Transverse colon (tissue), 4 donors: Measurements from ENCODE around the gene FARP1. TPM values are rescaled to one million over a fixed set of nuclear protein-coding genes. Genes with fewer than 3 reads are reported as not detected.

ENCODE experiments used
- DNase-seq: peaks from one replicate; pipeline ENCODE4 v3.0.0-alpha.2; 2019
- H3K27ac ChIP-seq, 4 donors: fragments of 200-600 bp; sonication (generic); 2 replicates each; pipeline ENCODE4 v1.5.1; 2016 to 2018; ENCODE audit warnings: inconsistent platforms in 4 of 4
- H3K27me3 ChIP-seq: fragments of 200-600 bp; sonication (generic); 2 replicates; pipeline ENCODE4 v1.5.1; 2017; ENCODE audit warnings: inconsistent platforms
- H3K36me3 ChIP-seq, 4 donors: fragments of 200-600 bp; sonication (generic); 2 replicates each; pipeline ENCODE4 v1.5.1; 2017 to 2019; ENCODE audit warnings: inconsistent platforms in 4 of 4
- H3K4me1 ChIP-seq, 4 donors: fragments of 200-600 bp; sonication (generic); 2 replicates each; pipeline ENCODE4 v1.5.1; 2017 to 2020; ENCODE audit warnings: inconsistent platforms in 4 of 4
- H3K4me3 ChIP-seq, 4 donors: fragments of 200-600 bp; sonication (generic); 1 replicate in 1 of 4; 2 replicates in 3 of 4; pipeline versions ENCODE4 v1.5.1 to v1.6.1; 2017 to 2019; ENCODE audit warnings: inconsistent platforms in 4 of 4
- H3K9me3 ChIP-seq, 2 donors: fragments of 200-600 bp; sonication (generic); 2 replicates each; pipeline ENCODE4 v1.5.1; 2017 to 2019; ENCODE audit warnings: inconsistent platforms in 2 of 2
- CTCF ChIP-seq, 5 experiments: fragments of 200-600 bp in 3 of 5; fragments of 450-650 bp in 2 of 5; sonication (generic) in 3 of 5; IDR thresholded peaks; 1 replicate in 2 of 5; 2 replicates in 3 of 5; pipeline ENCODE4 v1.5.1; 2016 to 2017; ENCODE audit warnings: antibody characterized with exemption in 5 of 5, inconsistent platforms in 3 of 5, mild to moderate bottlenecking in 2 of 5, moderate library complexity in 1 of 5
- EP300 ChIP-seq: sonication (generic); formaldehyde crosslinking; IDR thresholded peaks from one replicate; pipeline ENCODE4 v1.6.1; 2017; ENCODE audit warnings: antibody characterized with exemption, low read depth
- POLR2A ChIP-seq: fragments of 450-650 bp; IDR thresholded peaks from one replicate; pipeline ENCODE4 v1.6.1; 2016; ENCODE audit warnings: antibody characterized with exemption, mild to moderate bottlenecking, moderate library complexity
- POLR2AphosphoS5 ChIP-seq, 3 donors: sonication (generic); formaldehyde crosslinking; IDR thresholded peaks; one replicate each; pipeline ENCODE4 v1.6.1; 2016; ENCODE audit warnings: antibody characterized with exemption in 3 of 3
- WGBS, 2 donors: methylation state at CpG; one replicate each; pipeline ENCODE4 v1.1.5; 2018; ENCODE audit warnings: low coverage in 1 of 2; 5-methylcytosine and 5-hydroxymethylcytosine counted together
- in situ Hi-C, 4 donors: fragments of 200-750 bp; cut with MboI; loops; one replicate each; pipeline versions ENCODE4 v1.15.0 to v1.15.1; 2017; ENCODE audit warnings: low sequenced_read_pairs in 3 of 4, low pct_ligation_motif_present in 1 of 4, low pct_unique_long_range_greater_than_20kb in 1 of 4
- intact Hi-C: fragments of 100-400 bp; cut with DNase I; formaldehyde crosslinking; loops from one replicate; pipeline ENCODE4 v1.15.1; 2023; ENCODE audit warnings: low total_unique reads
- total RNA-seq, 4 donors: library from RNA; depleted of rRNA; stranded (reverse); fragments of >200 nt; gene quantifications; one replicate each; pipeline ENCODE4 v1.1.0, GENCODE V29; 2016

The FARP1 gene
- total RNA-seq, 4 donors from 2014 or later = 32.8 to 41.8 (median 38.3) TPM

- intact Hi-C loops (no loop called here), in situ Hi-C loops (no loop called here)
- no peaks in the 10 kb centered on the region for H3K9me3 ChIP-seq
- H3K36me3 ChIP-seq = no peaks in the 10 kb centered on the region
- TF ChIP-seq CTCF (IDR thresholded peaks at IDR 0.05) = no peak
- no peak for TF ChIP-seq POLR2A
- no peak for TF ChIP-seq EP300
- TF ChIP-seq POLR2AphosphoS5 (IDR thresholded peaks at IDR 0.05) = no peak
- peak overlapping the region in 2 of 4 donors; percentile 23 to 53 for H3K27ac ChIP-seq
- H3K4me3 ChIP-seq = no peak overlapping the region
- 90 to 94% methylated on average over 5 to 8 of the region's 8 CpGs for WGBS, 2 donors
- H3K27me3 ChIP-seq = no peaks in the 10 kb centered on the region
- no peak for DNase-seq
- peaks cover 0 to 14% (median 5%) of the 10 kb centered on the region in 4 donors for H3K4me1 ChIP-seq
These were observed 185.6 kb downstream of the FARP1 start for GRCh38 chr13:98328511-98328910.

DNA sequence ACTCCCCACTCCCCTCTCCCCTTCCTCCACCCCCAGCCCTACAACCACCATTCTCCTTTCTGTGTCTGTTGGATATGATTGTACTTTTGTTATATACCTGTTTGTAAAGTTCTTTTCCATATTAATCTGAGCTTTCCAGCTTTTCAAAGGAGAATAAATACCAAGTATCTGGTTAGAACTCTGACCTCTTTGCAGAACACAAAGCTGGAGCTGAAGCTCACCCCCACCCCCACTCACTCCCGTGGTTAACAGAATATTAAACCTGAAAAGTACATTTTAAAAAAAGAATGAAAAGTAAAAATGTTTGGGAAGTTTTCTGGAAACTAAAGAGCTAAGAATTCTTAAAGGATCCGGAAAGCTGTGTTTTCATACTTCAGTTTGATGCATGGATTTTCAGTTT is 189.3 kb downstream of the FARP1 start:
- Histone ChIP-seq H3K4me1 (peaks cover 0 to 11% (median 5%) of the 10 kb centered on the region in 4 donors), H3K36me3 (no peaks in the 10 kb centered on the region), H3K27ac (no peak overlapping the region), H3K27me3 (no peaks in the 10 kb centered on the region), H3K4me3 (no peak overlapping the region), H3K9me3 (no peaks in the 10 kb centered on the region)
- TF ChIP-seq EP300 = no peak
- no peak for TF ChIP-seq POLR2A
- TF ChIP-seq POLR2AphosphoS5 (IDR thresholded peaks at IDR 0.05) = no peak
- no peak for TF ChIP-seq CTCF (IDR thresholded peaks at IDR 0.05)
- in situ Hi-C loops = no loop called here
- 81 to 86% methylated on average over 2 of the region's 2 CpGs for WGBS, 2 donors
- no peak for DNase-seq
- intact Hi-C loops = no loop called here

- whole genome bisulfite sequencing, 2 donors = 88 to 95% methylated on average over 5 of the region's 5 CpGs
- H3K27ac ChIP-seq = no peak overlapping the region
- intact Hi-C loops (no loop called here), in situ Hi-C loops (no loop called here)
- no peak overlapping the region for H3K4me3 ChIP-seq
- no peak for TF ChIP-seq POLR2A
- no peaks in the 10 kb centered on the region for H3K27me3 ChIP-seq
- peaks cover 0 to 8% (median 3%) of the 10 kb centered on the region in 4 donors for H3K4me1 ChIP-seq
- no peaks in the 10 kb centered on the region for H3K36me3 ChIP-seq
- H3K9me3 ChIP-seq = no peaks in the 10 kb centered on the region
- DNase-seq = no peak
These were observed 189.8 kb downstream of the FARP1 start for GRCh38 chr13:98332691-98333090.

DNA sequence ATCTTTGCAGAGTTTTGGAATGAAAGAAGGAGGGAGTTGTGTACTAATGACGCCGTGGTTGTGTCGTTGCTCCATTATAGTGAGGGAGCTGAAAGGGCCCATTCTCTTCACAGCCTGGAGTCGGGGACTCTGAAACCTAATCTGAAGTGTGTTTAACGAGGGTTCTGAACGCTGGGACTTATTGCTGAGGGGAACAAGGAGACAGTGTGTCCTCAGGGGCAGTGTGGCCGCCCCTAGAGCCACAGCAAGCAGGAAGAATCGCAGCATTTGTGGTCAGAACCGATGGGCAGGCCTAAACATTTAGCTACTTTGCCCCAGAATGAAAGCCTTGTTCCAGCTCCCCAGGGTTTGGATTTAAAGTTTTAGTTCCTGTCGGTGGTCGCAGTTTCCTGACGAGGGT is 190.6 kb downstream of the FARP1 start:
- TF ChIP-seq EP300 = no peak
- TF ChIP-seq CTCF (IDR thresholded peaks at IDR 0.05) = no peak
- no peak for TF ChIP-seq POLR2A
- in situ Hi-C loops = no loop called here
- H3K4me1 ChIP-seq = peaks cover 0 to 3% (median under 1%) of the 10 kb centered on the region in 4 donors
- no peak overlapping the region for H3K27ac ChIP-seq
- WGBS, 2 donors = 78 to 79% methylated on average over 6 to 12 of the region's 12 CpGs
- H3K27me3 ChIP-seq = no peaks in the 10 kb centered on the region
- H3K4me3 ChIP-seq = no peak overlapping the region
- intact Hi-C loops = no loop called here
- DNase-seq = no peak
- H3K9me3 ChIP-seq = no peaks in the 10 kb centered on the region
- no peaks in the 10 kb centered on the region for H3K36me3 ChIP-seq

GRCh38 chr13:98334620-98335205 is 191.8 kb downstream of the FARP1 start:
- no peak overlapping the region for H3K4me3 ChIP-seq
- no peaks in the 10 kb centered on the region for H3K27me3 ChIP-seq
- no peak for TF ChIP-seq EP300
- TF ChIP-seq POLR2AphosphoS5 (IDR thresholded peaks at IDR 0.05) = no peak
- TF ChIP-seq POLR2A = no peak
- TF ChIP-seq CTCF (IDR thresholded peaks at IDR 0.05) = no peak
- DNase-seq = no peak
- in situ Hi-C loops (no loop called here), intact Hi-C loops (no loop called here)
- no peaks in the 10 kb centered on the region for H3K4me1 ChIP-seq
- no peaks in the 10 kb centered on the region for H3K9me3 ChIP-seq
- H3K36me3 ChIP-seq = no peaks in the 10 kb centered on the region
- no peak overlapping the region for H3K27ac ChIP-seq
- 96% methylated on average over 5 of the region's 5 CpGs; no CpG with 5 or more reads in 1 of the 2 donors for WGBS, 2 donors
